Osteoblast (primary cell): ENCODE measurements around the gene UST. TPM values are rescaled to one million over a fixed set of nuclear protein-coding genes. Genes with fewer than 3 reads are reported as not detected.

Experiments
- DNase-seq: peaks from one replicate; pipeline ENCODE4 v3.0.0; 2011; ENCODE audit warnings: low spot score, mixed read lengths; ENCODE audit not compliant: insufficient read length; ENCODE audit errors: missing footprints
- H2AFZ ChIP-seq: 2 replicates; pipeline ENCODE4 v1.6.0; 2011; ENCODE audit warnings: mild to moderate bottlenecking, low read length
- H3K27ac ChIP-seq: 2 replicates; pipeline ENCODE4 v1.5.1; 2011; ENCODE audit warnings: mild to moderate bottlenecking, low read depth, low read length, moderate library complexity
- H3K27me3 ChIP-seq: 2 replicates; pipeline ENCODE4 v1.6.0; 2012; ENCODE audit warnings: mild to moderate bottlenecking, control low read depth, inconsistent platforms, low read length, moderate library complexity; ENCODE audit not compliant: insufficient read depth
- H3K36me3 ChIP-seq: 2 replicates; pipeline ENCODE4 v1.5.1; 2011; ENCODE audit warnings: mild to moderate bottlenecking, low read length, control low read depth, moderate library complexity; ENCODE audit not compliant: insufficient read depth
- H3K4me1 ChIP-seq: 2 replicates; pipeline ENCODE4 v1.5.1; 2011; ENCODE audit warnings: mild to moderate bottlenecking, low read length, control low read depth, moderate library complexity; ENCODE audit not compliant: insufficient read depth
- H3K4me2 ChIP-seq: 2 replicates; pipeline ENCODE4 v1.6.0; 2011; ENCODE audit warnings: mild to moderate bottlenecking, low read length; ENCODE audit not compliant: insufficient read depth
- H3K4me3 ChIP-seq: fragments of 200-600 bp; sonication (generic); 3 replicates; pipeline ENCODE4 v1.5.1; 2012; ENCODE audit warnings: mild to moderate bottlenecking, low read length, inconsistent platforms; ENCODE audit not compliant: insufficient read depth
- H3K79me2 ChIP-seq: 2 replicates; pipeline ENCODE4 v1.6.0; 2012; ENCODE audit warnings: mild to moderate bottlenecking, low read length, control low read depth, inconsistent platforms; ENCODE audit not compliant: insufficient read depth
- H3K9me3 ChIP-seq: 2 replicates; pipeline ENCODE4 v1.5.1; 2011; ENCODE audit warnings: low read depth, low read length, control low read depth
- H4K20me1 ChIP-seq: 2 replicates; pipeline ENCODE4 v1.6.0; 2012; ENCODE audit warnings: mild to moderate bottlenecking, low read length, control low read depth; ENCODE audit not compliant: insufficient read depth
- CTCF ChIP-seq: IDR thresholded peaks from 2 replicates; pipeline ENCODE4 v1.5.1; 2011; ENCODE audit warnings: mild to moderate bottlenecking, low read depth, low read length, moderate library complexity; ENCODE audit errors: extremely low read depth
- total RNA-seq: library from RNA; depleted of rRNA; stranded (reverse); fragments of >200 nt; gene quantifications from 2 replicates; pipeline ENCODE4 v1.2.3, GENCODE V29; 2012

Gene UST
- 18.1 and 21.2 TPM in 2 replicates for total RNA-seq

GRCh38 chr6:148746363-148747144 is at the start of gene UST:
UST (plus strand) TSS chr6:148747030; CDS start chr6:148747431, 401 bp downstream.
- peaks cover 27% of the 10 kb centered on the region for H3K79me2 ChIP-seq
- peak within 1 kb of the TSS; percentile 39 for H3K27ac ChIP-seq
- no peaks in the 10 kb centered on the region for H3K9me3 ChIP-seq
- peak within 1 kb of the TSS; percentile 81 for H3K4me3 ChIP-seq
- H3K4me2 ChIP-seq = peak within 1 kb of the TSS; percentile 90
- TF ChIP-seq CTCF = peak; percentile 58
- no peaks in the 10 kb centered on the region for H3K36me3 ChIP-seq
- DNase-seq = peak; percentile 97
- peaks cover 12% of the 10 kb centered on the region for H3K4me1 ChIP-seq
- H2AFZ ChIP-seq = peak within 1 kb of the TSS; percentile 96
- H3K27me3 ChIP-seq = no peaks in the 10 kb centered on the region
- H4K20me1 ChIP-seq = peaks cover 17% of the 10 kb centered on the region

GRCh38 chr6:148697895-148698440 is 48.9 kb upstream of the UST start:
- H4K20me1 ChIP-seq = no peaks in the 10 kb centered on the region
- H3K4me1 ChIP-seq = peaks cover 19% of the 10 kb centered on the region
- no peak for DNase-seq
- H3K27me3 ChIP-seq = no peaks in the 10 kb centered on the region
- TF ChIP-seq CTCF = no peak
- H3K79me2 ChIP-seq = no peaks in the 10 kb centered on the region
- no peak overlapping the region for H3K4me3 ChIP-seq
- H3K27ac ChIP-seq = no peak overlapping the region
- H3K9me3 ChIP-seq = no peaks in the 10 kb centered on the region
- H3K36me3 ChIP-seq = no peaks in the 10 kb centered on the region
- no peak overlapping the region for H2AFZ ChIP-seq
- H3K4me2 ChIP-seq = no peak overlapping the region

- no peaks in the 10 kb centered on the region for H3K27me3 ChIP-seq
- no peaks in the 10 kb centered on the region for H3K36me3 ChIP-seq
- no peak overlapping the region for H3K27ac ChIP-seq
- H3K4me1 ChIP-seq = peaks cover 19% of the 10 kb centered on the region
- H3K4me3 ChIP-seq = no peak overlapping the region
- no peak overlapping the region for H3K4me2 ChIP-seq
- H4K20me1 ChIP-seq = no peaks in the 10 kb centered on the region
- no peaks in the 10 kb centered on the region for H3K9me3 ChIP-seq
- H3K79me2 ChIP-seq = no peaks in the 10 kb centered on the region
- no peak overlapping the region for H2AFZ ChIP-seq
- no peak for DNase-seq
- no peak for TF ChIP-seq CTCF
Observed at GRCh38 chr6:148698671-148699180, 48.1 kb upstream of the UST start.
